Stimulated activated CD4-positive, alpha-beta T cell treated with anti-CD3 and anti-CD28 coated beads, Interleukin-2, amount 100 ng/mL, for 48 hours (primary cell): ENCODE results near the gene PRRT3.

ENCODE experiments used
- DNase-seq, 2 donors: peaks; one replicate each; pipeline ENCODE4 v3.0.0-alpha.2; 2020

The PRRT3 gene

GRCh38 chr3:9951962-9952805, at the start of gene PRRT3:
PRRT3 (minus strand) TSS chr3:9952408; CDS start chr3:9950115, 2,293 bp downstream.
- DNase-seq, result peak; percentile 56 to 64

GRCh38 chr3:10000686-10001085, 48.5 kb upstream of the PRRT3 start:
- DNase-seq, result no peak

- DNase-seq, result no peak
These were observed 42.1 kb upstream of the PRRT3 start for GRCh38 chr3:9994086-9994844.

GRCh38 chr3:9986230-9986725, 34.1 kb upstream of the PRRT3 start:
- no peak for DNase-seq

- no peak for DNase-seq
These were observed 28.0 kb upstream of the PRRT3 start for GRCh38 chr3:9980251-9980650.

GRCh38 chr3:9978710-9979305, 26.6 kb upstream of the PRRT3 start:
- no peak for DNase-seq

GRCh38 chr3:9976721-9977709, 24.8 kb upstream of the PRRT3 start:
- peak in 1 of 2 donors; percentile 10 for DNase-seq

- no peak for DNase-seq
These were observed 17.9 kb upstream of the PRRT3 start for GRCh38 chr3:9970020-9970652.

- DNase-seq, result no peak
These were observed 17.4 kb upstream of the PRRT3 start for GRCh38 chr3:9969632-9970019.

GRCh38 chr3:9966841-9967240, 14.6 kb upstream of the PRRT3 start:
- no peak for DNase-seq

GRCh38 chr3:9965200-9965875, 13.1 kb upstream of the PRRT3 start:
- DNase-seq, result no peak

- no peak for DNase-seq
These were observed 5.0 kb upstream of the PRRT3 start for GRCh38 chr3:9957214-9957613.

GRCh38 chr3:9955611-9956352, 3.6 kb upstream of the PRRT3 start:
- DNase-seq, result no peak

GRCh38 chr3:9955067-9955502, 2.9 kb upstream of the PRRT3 start:
- DNase-seq, result no peak

GRCh38 chr3:9951598-9951961, 628 bp downstream of the PRRT3 start:
- DNase-seq, result no peak

- DNase-seq, result peak in 1 of 2 donors; percentile 17
These were observed 1.1 kb downstream of the PRRT3 start for GRCh38 chr3:9951126-9951525.

- DNase-seq, result no peak
These were observed 2.6 kb downstream of the PRRT3 start for GRCh38 chr3:9949626-9950025.

- DNase-seq, result no peak
These were observed 3.1 kb downstream of the PRRT3 start for GRCh38 chr3:9949115-9949514.

GRCh38 chr3:9948586-9948985, 3.6 kb downstream of the PRRT3 start:
- no peak for DNase-seq
